Measurements from ENCODE around the gene UBASH3B. TPM values are rescaled to one million over a fixed set of nuclear protein-coding genes. Genes with fewer than 3 reads are reported as not detected.

Gene UBASH3B
- total RNA-seq, 2 donors from 2014 or later, result 7.0 to 10.6 TPM

GRCh38 chr11:122833846-122834464 is 178.4 kb downstream of the UBASH3B start:
- no peak for ATAC-seq (replicated peaks)
- H3K36me3 Mint-ChIP-seq (ENCODE audit: low read depth), result no peaks in the 10 kb centered on the region
- no peak overlapping the region for H3K27ac Mint-ChIP-seq
- H3K9me3 Mint-ChIP-seq, result no peaks in the 10 kb centered on the region
- no peaks in the 10 kb centered on the region for H3K4me1 Mint-ChIP-seq
- no peak overlapping the region for H3K4me3 Mint-ChIP-seq
- peaks cover 25% of the 10 kb centered on the region for H3K27me3 Mint-ChIP-seq

GRCh38 chr11:122836916-122837315 is 181.4 kb downstream of the UBASH3B start:
- ATAC-seq (replicated peaks), result no peak
- H3K27ac Mint-ChIP-seq, result no peak overlapping the region
- H3K9me3 Mint-ChIP-seq, result no peaks in the 10 kb centered on the region
- H3K4me3 Mint-ChIP-seq, result no peak overlapping the region
- H3K27me3 Mint-ChIP-seq, result peaks cover 25% of the 10 kb centered on the region
- no peaks in the 10 kb centered on the region for H3K36me3 Mint-ChIP-seq (ENCODE audit: low read depth)
- H3K4me1 Mint-ChIP-seq, result no peaks in the 10 kb centered on the region

- Mint-ChIP-seq H3K27ac (no peak overlapping the region), H3K27me3 (peaks cover 25% of the 10 kb centered on the region), H3K4me3 (no peak overlapping the region), H3K4me1 (peaks cover under 1% of the 10 kb centered on the region), H3K36me3 (ENCODE audit: low read depth) (no peaks in the 10 kb centered on the region), H3K9me3 (no peaks in the 10 kb centered on the region)
- no peak for ATAC-seq (replicated peaks)
Observed at GRCh38 chr11:122837528-122838346, 182.2 kb downstream of the UBASH3B start.

- ATAC-seq (replicated peaks), result peak; percentile 88
- no peak overlapping the region for H3K27ac Mint-ChIP-seq
- H3K27me3 Mint-ChIP-seq, result peaks cover 7% of the 10 kb centered on the region
- H3K9me3 Mint-ChIP-seq, result no peaks in the 10 kb centered on the region
- H3K4me3 Mint-ChIP-seq, result no peak overlapping the region
- no peaks in the 10 kb centered on the region for H3K36me3 Mint-ChIP-seq (ENCODE audit: low read depth)
- peaks cover 12% of the 10 kb centered on the region for H3K4me1 Mint-ChIP-seq
Observed at GRCh38 chr11:122843281-122844141, 188.0 kb downstream of the UBASH3B start.

- no peaks in the 10 kb centered on the region for H3K36me3 Mint-ChIP-seq (ENCODE audit: low read depth)
- H3K27ac Mint-ChIP-seq, result no peak overlapping the region
- no peaks in the 10 kb centered on the region for H3K9me3 Mint-ChIP-seq
- H3K27me3 Mint-ChIP-seq, result peaks cover 13% of the 10 kb centered on the region
- H3K4me1 Mint-ChIP-seq, result peaks cover 35% of the 10 kb centered on the region
- H3K4me3 Mint-ChIP-seq, result no peak overlapping the region
- ATAC-seq (replicated peaks), result no peak
Observed at GRCh38 chr11:122847466-122847865, 191.9 kb downstream of the UBASH3B start.

- peaks cover 16% of the 10 kb centered on the region for H3K27me3 Mint-ChIP-seq
- H3K9me3 Mint-ChIP-seq, result no peaks in the 10 kb centered on the region
- H3K4me3 Mint-ChIP-seq, result no peak overlapping the region
- no peak overlapping the region for H3K27ac Mint-ChIP-seq
- H3K36me3 Mint-ChIP-seq (ENCODE audit: low read depth), result no peaks in the 10 kb centered on the region
- H3K4me1 Mint-ChIP-seq, result peaks cover 34% of the 10 kb centered on the region
- no peak for ATAC-seq (replicated peaks)
Observed at GRCh38 chr11:122848186-122848585, 192.7 kb downstream of the UBASH3B start.

- peak; percentile 75 for ATAC-seq (replicated peaks)
- peak overlapping the region; percentile 1 for H3K27ac Mint-ChIP-seq
Observed at GRCh38 chr11:122850076-122850631, 194.6 kb downstream of the UBASH3B start.

GRCh38 chr11:122851366-122851966 is 195.9 kb downstream of the UBASH3B start:
- Mint-ChIP-seq H3K4me3 (peak overlapping the region; percentile 67), H3K27ac (no peak overlapping the region), H3K4me1 (peaks cover 34% of the 10 kb centered on the region), H3K9me3 (no peaks in the 10 kb centered on the region), H3K27me3 (peaks cover 11% of the 10 kb centered on the region), H3K36me3 (ENCODE audit: low read depth) (no peaks in the 10 kb centered on the region)
- no peak for ATAC-seq (replicated peaks)

More at GRCh38 chr11:122850076-122850631, 194.6 kb downstream of the UBASH3B start:
- Mint-ChIP-seq H3K9me3 (no peaks in the 10 kb centered on the region), H3K36me3 (ENCODE audit: low read depth) (no peaks in the 10 kb centered on the region), H3K27me3 (peaks cover 12% of the 10 kb centered on the region), H3K4me1 (peaks cover 27% of the 10 kb centered on the region), H3K4me3 (peak overlapping the region; percentile 5)

GRCh38 chr11:122852074-122852795 is 196.7 kb downstream of the UBASH3B start:
- H3K36me3 Mint-ChIP-seq (ENCODE audit: low read depth), result no peaks in the 10 kb centered on the region
- H3K9me3 Mint-ChIP-seq, result no peaks in the 10 kb centered on the region
- no peak overlapping the region for H3K27ac Mint-ChIP-seq
- H3K4me3 Mint-ChIP-seq, result peak overlapping the region; percentile 67
- ATAC-seq (replicated peaks), result no peak
- H3K4me1 Mint-ChIP-seq, result peaks cover 38% of the 10 kb centered on the region
- H3K27me3 Mint-ChIP-seq, result peaks cover 11% of the 10 kb centered on the region

- Mint-ChIP-seq H3K36me3 (ENCODE audit: low read depth) (no peaks in the 10 kb centered on the region), H3K4me3 (peak overlapping the region; percentile 67), H3K27ac (no peak overlapping the region), H3K27me3 (peaks cover 14% of the 10 kb centered on the region), H3K4me1 (peaks cover 38% of the 10 kb centered on the region), H3K9me3 (no peaks in the 10 kb centered on the region)
- no peak for ATAC-seq (replicated peaks)
Observed at GRCh38 chr11:122852796-122853160, 197.3 kb downstream of the UBASH3B start.

GRCh38 chr11:122853261-122853660 is 197.7 kb downstream of the UBASH3B start:
- Mint-ChIP-seq H3K36me3 (ENCODE audit: low read depth) (no peaks in the 10 kb centered on the region), H3K4me1 (peaks cover 38% of the 10 kb centered on the region), H3K27ac (no peak overlapping the region), H3K4me3 (no peak overlapping the region), H3K27me3 (peaks cover 14% of the 10 kb centered on the region), H3K9me3 (no peaks in the 10 kb centered on the region)
- no peak for ATAC-seq (replicated peaks)

- ATAC-seq (replicated peaks), result no peak
- H3K4me1 Mint-ChIP-seq, result peaks cover 38% of the 10 kb centered on the region
- H3K27ac Mint-ChIP-seq, result no peak overlapping the region
Observed at GRCh38 chr11:122853971-122854446, 198.5 kb downstream of the UBASH3B start.

GRCh38 chr11:122861631-122862030 is 206.1 kb downstream of the UBASH3B start:
- Mint-ChIP-seq H3K27ac (no peak overlapping the region), H3K9me3 (no peaks in the 10 kb centered on the region), H3K4me1 (peaks cover 2% of the 10 kb centered on the region), H3K4me3 (no peak overlapping the region), H3K27me3 (peaks cover 30% of the 10 kb centered on the region), H3K36me3 (ENCODE audit: low read depth) (no peaks in the 10 kb centered on the region)
- no peak for ATAC-seq (replicated peaks)

More at GRCh38 chr11:122853971-122854446, 198.5 kb downstream of the UBASH3B start:
- peaks cover 14% of the 10 kb centered on the region for H3K27me3 Mint-ChIP-seq
- H3K36me3 Mint-ChIP-seq (ENCODE audit: low read depth), result no peaks in the 10 kb centered on the region
- no peak overlapping the region for H3K4me3 Mint-ChIP-seq
- H3K9me3 Mint-ChIP-seq, result no peaks in the 10 kb centered on the region

Data from activated T-helper 17 cell treated with anti-CD3 and anti-CD28 coated beads, Interleukin-2, amount 50 U/mL, for 72 hours (primary cell).